Measurements from ENCODE around the gene TBL1Y. TPM values are rescaled to one million over a fixed set of nuclear protein-coding genes. Genes with fewer than 3 reads are reported as not detected.

TBL1Y gene
- total and polyA plus RNA-seq, 2 of the 4 experiments (the other 2 are of a cell fraction), result not detected

- H2BK120ac ChIP-seq (ENCODE audit: low read depth, low read length), result no peak overlapping the region
- H3K9me3 ChIP-seq (ENCODE audit: control insufficient read depth, insufficient read depth, low read length), result no peaks in the 10 kb centered on the region
- no peak overlapping the region for H3K4me3 ChIP-seq (ENCODE audit: insufficient read depth, low read depth, low read length)
- H2AFZ ChIP-seq (replicated peaks; ENCODE audit: low read length, poor library complexity), result no peak overlapping the region
- no peak overlapping the region for H4K5ac ChIP-seq (ENCODE audit: low read depth, low read length)
- no peaks in the 10 kb centered on the region for H3K36me3 ChIP-seq (ENCODE audit: control insufficient read depth, insufficient read depth, low read length)
- CTCF ChIA-PET, result no interaction called here
- ATAC-seq (ENCODE audit: low read depth) (no peak), DNase-seq (no peak)
- in situ Hi-C loops (cut with MboI; ENCODE audit: low sequenced_read_pairs), result no loop called here
- WGBS, 2 experiments (ENCODE audit: extremely low coverage in 2 of 2, insufficient read length in 1 of 2), result no CpG with 5 or more reads among the region's 1 CpG
- no peak overlapping the region for H3K18ac ChIP-seq (ENCODE audit: low read depth, low read length)
- no peak overlapping the region for H3K4me2 ChIP-seq (ENCODE audit: low read depth, low read length)
- dilution Hi-C loops (cut with HindIII; ENCODE audit: low sequenced_read_pairs, unreplicated experiment), result no loop called here
- no peak overlapping the region for H3K23ac ChIP-seq (ENCODE audit: low read depth, low read length)
- H2BK15ac ChIP-seq (ENCODE audit: low read depth, low read length), result no peak overlapping the region
- no peak overlapping the region for H3K4ac ChIP-seq (ENCODE audit: low read depth, low read length)
- POLR2A ChIA-PET (ENCODE audit: unreplicated experiment), result no interaction called here
- no peaks in the 10 kb centered on the region for H3K9me1 ChIP-seq (ENCODE audit: insufficient read depth, low read length)
- no peak for TF ChIP-seq RFX5 (IDR thresholded peaks at IDR 0.05; ENCODE audit: low read depth, low read length)
- no peak for TF ChIP-seq CTCF (conservative IDR thresholded peaks at IDR 0.05; ENCODE audit: low read depth, low read length)
- TF ChIP-seq CHD1 (IDR thresholded peaks at IDR 0.05; ENCODE audit: low read depth, low read length), result no peak
- intact Hi-C loops (cut with micrococcal nuclease), result no loop called here
- BruUV-seq (replicated peaks), result no TSS peak
- no peak overlapping the region for H3K27ac ChIP-seq (ENCODE audit: insufficient read depth, low read length)
- no peak overlapping the region for H2BK20ac ChIP-seq (ENCODE audit: low read depth, low read length)
- no peak overlapping the region for H4K8ac ChIP-seq (ENCODE audit: low read depth in 2 of 2, low read length in 2 of 2)
- H3K9ac ChIP-seq (ENCODE audit: low read depth, low read length), result no peak overlapping the region
- H4K91ac ChIP-seq (ENCODE audit: insufficient read depth, low read depth, low read length), result no peak overlapping the region
- no peak overlapping the region for H2BK5ac ChIP-seq (ENCODE audit: low read depth, low read length, poor library complexity, severe bottlenecking)
- H3K14ac ChIP-seq (replicated peaks; ENCODE audit: low read depth, low read length), result no peak overlapping the region
- H2AK9ac ChIP-seq (replicated peaks; ENCODE audit: low read depth, low read length, poor library complexity), result no peak overlapping the region
- H3K56ac ChIP-seq (ENCODE audit: extremely low read depth, insufficient read depth, low read length), result no peak overlapping the region
- H4K20me1 ChIP-seq (ENCODE audit: insufficient read depth, low read length), result no peaks in the 10 kb centered on the region
- no peaks in the 10 kb centered on the region for H3K27me3 ChIP-seq (ENCODE audit: control insufficient read depth, insufficient read depth, low read length)
- H3K79me1 ChIP-seq (ENCODE audit: low read depth in 1 of 2, low read length in 2 of 2), result no peaks in the 10 kb centered on the region
- H3K4me1 ChIP-seq (ENCODE audit: control insufficient read depth, insufficient read depth, low read length), result no peaks in the 10 kb centered on the region
- no peak overlapping the region for H2AK5ac ChIP-seq (ENCODE audit: low read depth, low read length)
Observed at GRCh38 chrY:7007911-7008310, 97.4 kb downstream of the TBL1Y start.

Measured in IMR-90 (cell line).